Superior temporal gyrus (tissue), 1 donor: ENCODE data around the gene RCSD1.

ENCODE experiments used
- DNase-seq: peaks from one replicate; pipeline ENCODE4 v3.0.0-alpha.2; 2016; ENCODE audit errors: extremely low spot score

Gene RCSD1

DNA sequence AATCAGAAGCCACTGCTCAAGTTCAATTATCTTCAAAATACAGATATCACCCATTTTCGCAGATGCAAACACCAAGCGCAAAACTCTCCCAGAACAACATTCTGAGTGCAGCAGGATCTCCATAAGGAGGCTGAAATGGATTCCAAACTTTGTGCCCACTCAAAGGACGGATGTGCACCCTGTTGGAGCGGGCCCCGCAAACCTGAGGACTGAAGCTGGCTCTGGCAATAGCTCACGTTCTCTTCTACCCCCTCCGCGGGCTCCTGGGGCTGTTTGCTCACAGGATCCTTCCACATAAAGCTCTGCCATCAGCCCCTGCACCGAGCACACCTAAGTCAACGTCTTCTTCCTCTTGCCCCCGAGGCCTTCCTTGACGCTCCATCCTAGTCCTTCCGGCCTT is 11.7 kb upstream of the RCSD1 start:
- DNase-seq: no peak

DNA sequence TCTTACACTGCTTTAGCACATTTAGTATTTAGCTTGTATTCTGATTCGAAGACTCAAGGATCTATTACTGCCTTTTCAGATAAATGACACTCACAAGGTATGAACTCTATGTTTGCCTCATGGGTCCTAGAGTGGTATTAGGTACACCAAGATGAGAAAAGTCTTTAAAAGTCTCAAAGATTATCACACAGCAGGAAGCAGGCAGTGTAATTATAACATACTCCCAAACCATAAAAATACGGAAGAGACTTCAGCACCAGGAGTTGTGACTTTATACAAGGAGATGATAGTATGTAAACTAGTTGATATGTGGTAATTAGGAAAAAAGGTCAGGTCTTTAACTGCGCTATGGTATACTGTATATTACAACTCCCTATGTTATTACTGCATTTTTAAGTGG is 11.2 kb upstream of the RCSD1 start:
- DNase-seq: no peak

DNA sequence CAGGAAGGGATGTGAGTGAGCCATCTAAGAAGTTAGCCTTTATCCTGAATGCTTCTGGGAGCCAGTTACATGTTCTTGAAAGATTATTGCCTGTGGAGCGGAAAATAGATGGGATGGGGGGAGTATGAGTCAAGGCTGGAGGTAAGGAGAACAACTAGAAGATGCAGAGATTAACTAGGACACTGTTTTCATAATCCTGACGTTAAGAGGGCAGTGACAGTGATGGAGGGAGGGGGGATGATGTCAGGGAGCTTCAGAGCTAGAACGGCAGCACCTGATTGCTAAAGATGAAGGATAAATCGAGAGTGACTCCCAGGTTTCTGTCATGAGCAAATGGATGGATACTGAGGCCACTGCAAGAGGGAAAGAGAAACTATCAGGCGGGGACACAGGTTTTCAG is 10.0 kb upstream of the RCSD1 start:
- no peak for DNase-seq

DNA sequence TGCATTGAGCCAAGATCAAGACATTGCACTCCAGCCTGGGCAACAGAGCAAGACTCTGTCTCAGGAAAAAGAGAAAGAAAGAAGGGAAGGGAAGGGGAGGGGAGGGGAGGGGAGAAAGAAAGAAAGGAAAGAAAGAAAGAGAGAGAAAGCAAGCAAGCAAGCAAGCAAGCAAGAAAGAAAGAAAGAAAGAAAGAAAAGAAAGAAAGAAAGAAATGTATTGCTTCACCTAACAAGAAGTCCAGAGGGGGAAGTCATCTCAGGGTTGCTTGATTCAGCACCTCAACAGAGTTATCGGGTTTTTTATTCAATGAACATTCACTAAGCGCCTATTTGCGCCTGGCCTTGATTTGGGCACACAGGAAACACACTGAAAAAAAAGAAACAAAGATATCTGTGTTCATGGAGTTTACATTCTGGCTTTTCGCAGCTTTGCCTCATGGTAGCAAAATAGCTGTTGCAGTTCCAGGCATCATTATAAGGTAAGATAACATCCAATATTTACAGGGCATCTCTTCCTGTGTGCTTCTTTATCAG is 8.2 kb upstream of the RCSD1 start:
- no peak for DNase-seq

DNA sequence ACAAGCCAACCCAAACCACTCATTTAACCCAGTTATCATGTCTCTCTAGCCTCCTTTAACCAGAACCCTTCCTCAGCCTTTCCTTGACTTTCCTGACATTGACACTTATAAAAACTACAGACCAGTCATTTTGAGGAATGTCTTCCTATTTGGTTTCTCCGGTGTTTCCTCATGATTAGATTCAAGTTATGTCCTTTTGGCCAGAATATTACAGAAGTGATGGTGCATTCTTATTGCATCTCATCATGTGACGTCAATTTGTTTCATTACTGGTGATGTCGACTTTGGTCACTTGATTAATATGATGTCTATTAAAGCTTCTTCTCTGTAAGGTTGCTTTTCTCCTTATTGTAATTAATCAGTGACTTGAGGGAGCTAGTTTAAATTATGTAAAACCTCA is 6.1 kb upstream of the RCSD1 start:
- DNase-seq: no peak

DNA sequence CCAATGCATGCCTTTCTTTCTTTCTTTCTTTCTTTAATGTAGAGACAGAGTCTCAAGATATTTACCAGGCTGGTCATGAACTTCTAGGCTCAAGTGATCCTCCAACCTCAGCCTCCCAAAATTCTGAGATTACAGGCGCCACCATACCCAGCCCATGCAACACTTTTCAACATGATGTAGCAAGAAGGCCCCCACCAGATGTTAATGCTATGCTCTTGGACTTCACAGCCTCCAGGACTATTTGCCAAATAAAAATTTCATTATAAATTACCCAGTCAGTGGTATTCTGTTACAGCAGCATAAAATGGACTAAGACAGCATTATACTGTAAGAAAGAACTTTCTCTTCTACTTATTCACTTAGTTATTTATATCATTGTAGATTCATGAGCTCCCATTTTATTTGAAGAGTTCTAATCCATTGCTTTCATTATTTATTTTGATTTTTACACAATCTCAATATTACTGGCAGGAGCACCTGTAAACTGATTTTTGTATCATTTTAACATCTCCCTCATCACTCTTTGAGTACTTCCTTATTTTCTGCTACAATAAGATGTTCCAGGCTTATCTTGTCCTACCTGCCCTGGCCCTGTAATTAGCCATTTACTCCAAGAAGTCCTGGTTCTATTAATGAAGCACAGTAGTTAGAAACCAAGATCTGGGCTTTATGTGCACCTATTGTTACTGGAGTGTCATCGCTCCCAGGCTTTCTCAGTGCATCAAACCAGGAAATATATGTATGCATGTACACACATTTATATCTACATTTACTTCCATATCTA is 4.8 kb upstream of the RCSD1 start:
- DNase-seq: no peak

DNA sequence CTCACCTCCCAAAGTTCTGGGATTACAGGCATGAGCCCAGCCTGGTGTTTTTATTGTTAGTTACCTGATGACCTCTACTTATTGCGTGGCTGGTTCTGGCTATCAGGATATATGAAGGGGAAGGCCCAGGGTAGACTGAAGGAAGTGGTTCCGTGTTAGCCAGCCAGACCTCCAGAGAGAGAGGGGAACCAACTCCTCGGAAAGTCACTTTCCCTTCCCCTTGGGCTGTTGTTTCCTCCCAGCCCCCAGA is 2.5 kb upstream of the RCSD1 start:
- no peak for DNase-seq

DNA sequence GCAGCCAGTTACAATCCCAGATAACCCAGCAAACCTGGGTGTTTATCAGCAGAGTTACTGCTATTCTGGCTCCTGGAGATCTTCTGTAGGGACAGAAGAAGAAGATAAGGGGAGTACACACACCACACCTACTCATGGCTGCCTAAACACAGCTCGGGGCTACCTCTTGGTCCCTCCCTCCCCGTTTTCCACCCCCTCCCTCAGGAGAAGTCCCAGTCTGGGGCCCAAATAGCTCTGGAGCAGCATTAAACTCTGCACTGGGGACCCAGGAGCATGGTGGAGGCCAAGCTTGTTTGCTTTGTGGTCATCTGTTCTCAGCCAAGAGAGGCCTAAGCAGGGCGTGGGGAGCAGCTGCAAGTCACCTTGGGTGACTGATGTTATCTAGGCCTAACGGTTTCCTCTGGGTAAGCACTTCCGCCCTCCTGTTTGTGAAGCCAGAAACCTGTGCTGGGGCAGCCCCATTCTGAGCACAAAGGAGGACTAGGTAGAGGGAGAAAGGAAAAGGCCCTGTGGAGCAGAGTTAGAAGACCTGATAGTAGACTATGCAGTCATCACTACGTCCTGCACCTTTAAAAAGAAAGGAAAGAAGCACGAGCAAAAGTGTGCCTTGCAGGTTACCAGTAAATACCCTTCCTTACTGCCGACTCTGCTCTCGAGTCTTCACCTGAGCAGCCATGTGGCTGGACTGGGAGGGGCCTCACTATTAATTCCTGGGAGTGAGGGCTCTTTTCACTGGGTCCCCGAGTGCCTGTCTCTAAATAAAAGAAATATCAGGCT is 2.0 kb upstream of the RCSD1 start:
- DNase-seq: no peak

DNA sequence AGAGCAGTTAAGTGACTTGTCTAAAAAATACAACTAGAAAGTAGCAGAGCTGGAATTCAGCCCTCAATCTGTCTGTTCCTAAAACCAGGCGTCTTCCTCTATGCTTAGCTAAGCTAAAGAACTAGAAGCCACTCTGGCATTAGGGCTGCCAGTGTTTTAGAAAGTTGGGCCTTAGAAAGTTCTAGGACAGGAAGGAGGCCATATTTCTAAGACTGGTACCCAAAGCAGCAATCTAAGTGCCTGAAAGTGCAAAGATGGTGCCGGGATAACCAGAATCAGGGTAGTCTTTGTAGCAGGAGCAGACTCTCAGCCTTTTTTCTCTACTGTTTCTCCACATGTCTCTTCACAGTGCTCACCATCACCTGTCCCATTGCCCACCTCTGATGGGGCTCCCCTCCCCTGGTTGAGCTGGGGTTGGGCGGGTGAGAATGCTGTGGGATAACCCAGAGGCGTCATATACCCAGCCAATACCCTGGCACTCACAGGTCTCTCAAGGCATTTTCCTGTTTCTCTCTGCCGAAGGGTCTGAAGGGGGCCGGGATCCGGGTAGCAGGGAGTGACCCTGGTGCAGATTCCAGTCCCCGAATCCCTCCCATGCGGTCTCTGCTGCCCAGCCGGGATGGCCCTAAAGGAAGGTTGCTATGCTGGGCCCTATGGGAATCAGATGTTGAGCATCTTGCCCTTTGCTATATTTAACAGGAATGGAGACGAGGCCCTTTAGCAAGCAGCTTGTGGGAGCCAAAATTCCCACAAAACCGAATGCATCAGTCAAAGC is 1.1 kb upstream of the RCSD1 start:
- DNase-seq: no peak

DNA sequence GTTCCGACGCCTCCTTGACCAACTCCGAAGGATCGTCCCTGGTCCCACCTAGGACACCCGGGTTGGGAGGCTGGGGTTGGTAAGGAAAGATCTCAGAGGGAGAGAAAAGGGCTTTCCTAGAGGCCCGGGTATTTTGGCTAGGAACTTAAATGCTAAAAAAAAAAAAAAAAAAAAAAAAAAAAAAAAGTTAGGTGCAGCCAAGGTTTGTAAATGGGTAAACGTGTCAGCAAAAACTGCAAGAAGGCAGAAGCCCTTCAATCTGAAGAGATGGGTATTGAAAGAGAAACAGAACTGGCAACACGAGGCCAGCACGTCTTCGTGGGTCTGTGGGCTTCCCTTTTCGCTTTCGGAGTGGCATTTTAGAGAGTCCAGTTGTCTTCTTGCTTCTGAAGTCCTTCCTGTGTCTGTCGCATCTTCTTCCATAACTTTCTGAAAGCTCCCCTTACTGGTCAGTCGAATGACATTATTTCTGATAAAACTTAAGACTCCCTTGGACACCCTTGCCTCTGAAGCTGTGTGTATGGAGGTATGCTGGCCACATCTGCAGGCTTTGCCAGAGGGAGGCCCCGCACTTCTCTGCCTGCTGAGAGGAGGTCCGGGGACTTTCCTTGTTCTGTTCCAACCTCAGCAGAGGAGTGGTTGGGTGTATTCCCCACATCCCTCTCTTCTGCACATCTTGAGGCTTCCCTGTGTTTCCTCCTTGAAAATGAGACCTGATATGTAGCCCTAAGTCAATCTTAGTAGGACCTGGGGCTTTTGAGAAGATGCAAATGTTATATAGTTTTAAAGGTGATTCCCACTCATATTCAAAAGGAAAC is 745 bp downstream of the RCSD1 start:
- DNase-seq: no peak

DNA sequence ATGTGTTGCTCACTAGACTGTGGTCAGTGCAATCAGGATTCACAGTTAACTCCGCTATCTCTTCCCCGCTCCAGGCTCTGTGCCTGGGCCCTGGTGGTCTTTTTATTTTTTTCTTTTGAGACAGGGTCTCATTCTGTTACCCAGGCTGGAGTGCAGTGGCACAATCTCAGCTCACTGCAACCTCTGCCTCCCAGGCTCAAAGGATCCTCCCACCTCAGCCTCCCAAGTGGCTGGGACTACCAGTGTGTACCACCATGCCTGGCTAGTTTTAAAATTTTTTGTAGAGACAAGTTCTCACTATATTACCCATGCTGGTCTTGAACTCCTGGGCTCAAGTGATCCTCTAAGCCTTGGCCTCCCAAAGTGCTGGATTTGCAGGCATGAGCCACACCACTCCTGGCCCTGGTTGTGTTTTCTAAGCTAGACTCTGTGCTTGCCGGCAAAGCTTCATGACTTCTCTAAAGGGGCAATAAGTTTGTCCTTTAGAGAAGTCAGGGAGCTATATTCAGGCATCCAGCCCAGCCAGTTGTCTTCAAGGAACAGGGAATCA is 1.4 kb downstream of the RCSD1 start:
- no peak for DNase-seq

DNA sequence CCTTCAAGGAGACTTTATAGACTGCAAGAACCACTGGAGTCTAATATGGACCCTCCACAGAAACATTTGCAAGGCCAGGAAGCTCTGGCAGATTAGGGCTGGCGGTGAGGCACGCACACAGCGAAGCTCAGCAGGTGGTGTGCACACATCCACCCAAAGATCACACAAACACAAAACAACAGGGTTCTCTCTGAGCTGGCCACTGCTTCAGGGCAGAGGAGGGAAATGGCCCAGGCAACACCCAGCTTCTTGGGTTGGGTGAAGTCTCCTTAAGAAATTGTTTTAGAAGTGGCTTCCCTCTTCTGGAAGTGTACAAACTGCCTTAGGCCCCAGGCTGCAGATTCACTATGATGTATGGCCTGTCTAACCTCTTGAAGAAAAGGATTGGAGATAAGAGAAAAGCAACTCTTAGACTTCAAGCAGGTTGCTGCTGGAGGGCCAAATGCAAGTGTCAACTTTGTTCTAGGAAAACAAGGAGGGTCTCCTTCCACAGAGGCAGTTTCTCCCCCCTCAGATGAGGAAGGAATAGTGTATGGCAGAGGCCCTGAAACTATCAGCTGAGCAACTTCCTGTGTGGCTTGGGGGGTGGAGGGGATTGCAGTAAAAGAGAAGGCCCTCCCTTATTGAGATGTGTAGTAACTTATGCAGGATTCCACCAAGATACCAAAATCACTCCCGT is 2.0 kb downstream of the RCSD1 start:
- DNase-seq: no peak

DNA sequence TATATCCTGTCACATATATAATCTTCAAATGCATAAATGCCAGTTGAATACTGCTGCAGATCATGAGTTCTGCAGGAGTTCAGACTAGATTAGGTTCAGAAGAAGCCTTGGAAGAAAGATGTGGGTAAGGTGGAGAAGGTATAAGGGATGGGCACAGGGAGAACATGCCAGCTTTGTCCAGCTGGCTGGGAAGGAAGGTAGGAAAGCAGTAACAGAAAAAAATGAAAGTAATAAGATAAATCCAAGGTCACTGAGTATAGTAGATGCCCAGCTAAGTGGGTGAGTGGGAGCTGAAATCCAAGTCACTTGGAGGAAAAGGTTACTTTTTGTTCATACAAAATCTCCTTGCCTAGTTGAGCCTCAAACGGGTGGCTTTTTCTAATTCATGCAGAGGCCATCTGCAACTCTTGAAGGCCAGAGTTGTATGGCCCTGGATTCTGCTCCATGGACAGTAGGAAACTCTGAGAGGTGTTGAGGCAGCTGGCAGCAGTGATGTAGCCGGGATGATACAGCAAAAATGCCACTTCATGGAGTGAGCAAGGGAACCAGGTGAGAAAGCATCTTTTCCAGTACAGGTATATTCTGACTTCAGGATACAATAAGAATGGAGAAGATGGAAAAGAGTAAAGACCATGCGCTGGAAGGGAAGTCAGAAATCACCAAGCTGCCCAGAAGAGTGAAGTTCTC is 3.4 kb downstream of the RCSD1 start:
- DNase-seq: no peak

DNA sequence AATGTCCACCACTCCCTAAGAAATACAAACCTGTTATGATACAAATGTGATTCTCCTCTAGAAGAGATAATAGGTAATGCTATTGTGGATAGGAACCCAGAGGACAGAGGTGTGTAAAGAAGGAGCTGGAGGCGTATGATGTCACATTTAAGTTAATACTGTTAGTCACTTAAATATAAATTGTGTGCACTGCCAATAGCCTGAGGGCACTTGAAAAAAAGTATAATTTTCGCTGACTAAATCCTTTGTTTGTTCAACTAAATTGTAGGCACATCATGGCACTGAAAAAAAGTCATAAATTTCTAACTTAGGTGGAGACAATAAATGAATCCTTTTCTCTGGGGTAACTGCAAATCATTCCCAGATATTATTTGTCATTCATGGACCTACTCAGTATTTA is 4.4 kb downstream of the RCSD1 start:
- no peak for DNase-seq

DNA sequence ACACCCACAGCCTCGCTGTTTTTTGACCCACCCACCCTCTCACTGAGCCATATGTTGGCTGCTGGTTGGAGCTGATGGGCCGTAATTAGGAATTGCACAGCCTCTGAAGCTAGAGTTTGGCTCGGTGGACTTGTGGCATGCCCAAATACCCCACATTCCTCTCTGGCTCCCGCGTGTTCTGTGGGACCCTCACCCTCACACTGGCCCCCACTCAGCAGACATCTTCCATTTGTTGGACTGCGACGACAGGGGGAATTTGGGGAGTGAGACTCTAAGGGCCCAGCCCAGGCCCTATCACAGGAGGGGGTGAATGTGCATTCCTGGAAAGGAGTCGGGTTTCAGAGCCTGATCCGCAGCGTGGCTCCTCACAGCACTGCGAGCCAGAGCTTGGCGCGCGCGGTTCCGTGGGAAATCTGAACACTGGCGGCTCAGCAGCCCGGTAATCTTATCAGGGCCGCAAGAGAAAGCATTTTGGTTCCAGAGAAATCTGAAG is 5.2 kb downstream of the RCSD1 start:
- no peak for DNase-seq

DNA sequence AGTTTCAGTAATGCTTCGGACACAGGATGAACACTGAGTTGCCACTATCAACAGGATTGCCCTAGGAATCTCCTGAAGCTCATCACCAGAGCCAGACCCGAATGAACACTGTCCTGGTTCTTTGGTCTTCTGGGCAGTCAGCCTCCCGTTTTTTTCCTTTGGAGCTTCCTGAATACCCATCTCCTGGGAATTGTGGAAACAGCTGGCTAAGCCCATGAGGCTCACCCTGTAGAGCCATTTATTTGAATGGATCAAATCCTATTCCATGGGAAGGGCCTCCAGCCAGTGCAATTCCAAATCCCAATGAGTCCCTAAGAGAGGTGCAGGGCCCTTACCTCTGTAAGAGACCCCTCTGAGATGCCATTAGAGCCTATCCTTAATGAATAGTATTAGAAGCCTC is 5.9 kb downstream of the RCSD1 start:
- no peak for DNase-seq

DNA sequence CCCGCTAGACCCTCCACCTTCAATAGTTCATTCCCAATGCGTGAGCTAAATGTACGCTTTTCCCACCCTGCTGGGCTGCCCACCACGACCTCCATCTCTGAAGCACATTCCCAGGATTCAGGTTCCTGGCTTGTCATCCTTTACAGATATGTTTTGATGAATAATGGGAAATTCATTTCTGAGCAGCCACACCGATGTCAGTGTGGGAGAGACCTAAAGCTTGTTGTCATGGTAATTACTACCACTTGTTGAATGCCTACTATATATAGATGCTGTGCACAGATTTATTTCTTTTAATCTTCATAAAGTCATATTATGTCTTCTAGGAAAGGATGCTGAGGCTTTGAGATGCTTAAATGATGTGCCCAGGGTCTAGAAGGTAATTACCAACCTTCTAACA is 8.0 kb downstream of the RCSD1 start:
- no peak for DNase-seq

DNA sequence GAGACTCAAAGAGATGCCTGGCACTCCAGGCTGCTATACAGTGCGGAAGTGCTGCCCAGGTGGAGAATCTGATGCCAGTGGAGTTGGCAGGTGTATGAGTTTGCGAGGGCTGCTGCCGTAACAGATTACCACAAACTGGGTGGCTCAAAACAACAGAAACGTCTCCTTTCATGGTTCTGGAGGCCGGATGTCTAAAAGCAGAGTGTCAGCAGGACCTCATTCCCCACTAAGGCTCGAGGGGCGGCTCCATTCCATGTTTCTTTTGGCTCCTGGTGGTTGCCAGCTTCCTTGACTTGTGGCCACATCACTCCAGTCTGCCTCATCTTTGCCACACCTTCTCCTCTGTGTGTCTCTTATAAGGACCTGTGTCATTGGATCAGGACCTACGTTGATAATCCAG is 10.0 kb downstream of the RCSD1 start:
- no peak for DNase-seq

DNA sequence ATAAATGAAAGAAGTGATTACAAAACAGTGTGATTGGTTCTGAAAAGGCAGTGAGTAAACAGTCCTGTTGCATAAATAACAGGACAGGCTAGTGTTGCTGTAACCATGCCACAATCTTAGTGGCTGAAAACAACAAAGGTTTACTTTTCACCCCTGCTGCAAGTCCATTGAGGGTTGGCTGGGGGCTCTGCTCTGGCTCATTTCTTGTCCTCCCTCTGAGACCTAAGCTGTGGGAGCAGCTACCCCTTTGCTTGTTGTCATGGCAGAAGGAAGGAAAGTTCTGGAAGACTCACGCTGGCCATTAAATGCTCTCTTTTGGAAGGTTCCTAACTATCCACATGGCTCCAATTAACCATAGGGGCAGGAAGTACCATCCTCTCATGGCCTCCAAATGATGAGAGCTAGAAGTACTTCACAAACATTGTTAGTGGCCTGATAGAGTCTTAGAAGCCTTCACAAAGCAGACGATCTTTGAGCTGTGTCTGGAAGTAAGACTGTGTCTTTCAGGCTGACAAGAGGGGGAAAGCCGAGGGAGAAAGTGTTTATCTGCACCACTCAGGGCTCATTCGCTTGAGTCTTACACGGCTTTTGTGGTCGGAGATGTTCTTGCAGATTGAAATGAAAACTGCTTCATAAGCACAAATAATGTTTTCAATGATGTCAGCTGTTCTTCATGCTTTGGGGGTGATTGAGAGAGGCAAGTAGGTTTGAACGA is 11.9 kb downstream of the RCSD1 start:
- DNase-seq: no peak

DNA sequence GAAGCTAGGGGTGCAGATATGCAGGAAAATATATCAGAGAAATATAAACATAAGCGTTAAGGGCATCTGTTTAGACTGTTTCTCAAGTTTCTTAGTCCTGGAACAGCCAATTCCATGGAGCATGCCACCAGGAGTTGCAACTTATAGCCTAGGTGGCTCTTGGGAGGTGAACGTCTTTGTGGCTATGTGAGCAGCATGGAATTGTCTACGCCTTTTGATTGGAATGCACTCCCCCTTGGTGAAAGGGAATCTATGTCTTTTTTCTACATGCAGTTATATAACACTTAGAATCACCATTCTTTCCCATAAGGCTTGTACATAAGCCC is 12.4 kb downstream of the RCSD1 start:
- DNase-seq: no peak
